Lung (tissue), 12 donors: ENCODE measurements around the gene MRPL12. TPM values are rescaled to one million over a fixed set of nuclear protein-coding genes. Genes with fewer than 3 reads are reported as not detected.

Experiments
- ATAC-seq: fragments of 200-7000 bp; cut with Tn5 transposase; one replicate; pipeline ENCODE4 v1.9.1; 2020; ENCODE audit warnings: moderate number of reproducible peaks; ENCODE audit not compliant: insufficient read depth, low FRiP score
- DNase-seq, 3 donors: peaks; one replicate each; pipeline ENCODE4 v3.0.0-alpha.2; 2013 to 2017
- H3K27ac ChIP-seq, 2 donors: one replicate each; pipeline ENCODE4 v1.5.1; 2013; ENCODE audit warnings: mild to moderate bottlenecking in 2 of 2, moderate library complexity in 2 of 2, control low read depth in 1 of 2, inconsistent platforms in 1 of 2, low read depth in 1 of 2, low read length in 1 of 2
- H3K27me3 ChIP-seq, 3 donors: one replicate each; pipeline ENCODE4 v1.5.1; 2013; ENCODE audit warnings: low read length in 2 of 3; ENCODE audit not compliant: control insufficient read depth in 3 of 3, insufficient read depth in 3 of 3
- H3K36me3 ChIP-seq, 4 donors: one replicate each; pipeline ENCODE4 v1.5.1; 2013; ENCODE audit warnings: low read length in 4 of 4, mild to moderate bottlenecking in 1 of 4, moderate library complexity in 1 of 4; ENCODE audit not compliant: control insufficient read depth in 4 of 4, insufficient read depth in 4 of 4
- H3K4me1 ChIP-seq, 5 donors: one replicate each; pipeline ENCODE4 v1.5.1; 2013; ENCODE audit warnings: low read length in 5 of 5, mild to moderate bottlenecking in 2 of 5, moderate library complexity in 1 of 5; ENCODE audit not compliant: control insufficient read depth in 5 of 5, insufficient read depth in 5 of 5
- H3K4me3 ChIP-seq: one replicate; pipeline ENCODE4 v1.5.1; 2013; ENCODE audit warnings: mild to moderate bottlenecking, control low read depth, moderate library complexity
- H3K9ac ChIP-seq, 2 donors: one replicate each; pipeline ENCODE4 v1.5.1; 2013; ENCODE audit warnings: low read length in 2 of 2, control low read depth in 1 of 2; ENCODE audit not compliant: insufficient read depth in 1 of 2
- H3K9me3 ChIP-seq, 4 donors: one replicate each; pipeline ENCODE4 v1.5.1; 2013; ENCODE audit warnings: low read length in 3 of 4, mild to moderate bottlenecking in 1 of 4, moderate library complexity in 1 of 4; ENCODE audit not compliant: control insufficient read depth in 4 of 4, insufficient read depth in 3 of 4
- WGBS, 2 donors: extraction: QIAGEN DNeasy Blood & Tissue Kit; methylation state at CpG; one replicate each; pipeline ENCODE4 v1.1.7; 2013; 5-methylcytosine and 5-hydroxymethylcytosine counted together
- polyA plus RNA-seq, 2 donors: library from polyadenylated mRNA; stranded (reverse); fragments of 200-250 nt; gene quantifications; one replicate each; pipeline ENCODE4 v1.2.1, GENCODE V29; 2013
- total RNA-seq, 2 donors: library from RNA; depleted of rRNA in 1 of 2; stranded (reverse); fragments of >200 nt in 1 of 2; gene quantifications; one replicate each; pipeline ENCODE4 v1.2.1, GENCODE V29; 2014 to 2021
- TF ChIP-seq, protein P1 (sequence below): IDR thresholded peaks from 2 replicates; pipeline ENCODE4 v1.5.1; 2012; ENCODE audit warnings: mild to moderate bottlenecking; ENCODE audit errors: control extremely low read depth, extremely low read depth
- donor health status: control.
- donor health status: control.
- donor health status: Bipolar disorder and iron deficiency.
- donor health status: healthy.
- donor health status: DM: yes; HTN: yes; CAD: no.

Gene MRPL12
- total and polyA plus RNA-seq, 4 donors = 6.1 to 154 (median 104) TPM

GRCh38 chr17:81683208-81683583 is 20.0 kb upstream of the MRPL12 start:
- 0 to 1% methylated on average over 32 to 37 of the region's 37 CpGs for WGBS, 2 donors
- TF ChIP-seq, protein P1, sequence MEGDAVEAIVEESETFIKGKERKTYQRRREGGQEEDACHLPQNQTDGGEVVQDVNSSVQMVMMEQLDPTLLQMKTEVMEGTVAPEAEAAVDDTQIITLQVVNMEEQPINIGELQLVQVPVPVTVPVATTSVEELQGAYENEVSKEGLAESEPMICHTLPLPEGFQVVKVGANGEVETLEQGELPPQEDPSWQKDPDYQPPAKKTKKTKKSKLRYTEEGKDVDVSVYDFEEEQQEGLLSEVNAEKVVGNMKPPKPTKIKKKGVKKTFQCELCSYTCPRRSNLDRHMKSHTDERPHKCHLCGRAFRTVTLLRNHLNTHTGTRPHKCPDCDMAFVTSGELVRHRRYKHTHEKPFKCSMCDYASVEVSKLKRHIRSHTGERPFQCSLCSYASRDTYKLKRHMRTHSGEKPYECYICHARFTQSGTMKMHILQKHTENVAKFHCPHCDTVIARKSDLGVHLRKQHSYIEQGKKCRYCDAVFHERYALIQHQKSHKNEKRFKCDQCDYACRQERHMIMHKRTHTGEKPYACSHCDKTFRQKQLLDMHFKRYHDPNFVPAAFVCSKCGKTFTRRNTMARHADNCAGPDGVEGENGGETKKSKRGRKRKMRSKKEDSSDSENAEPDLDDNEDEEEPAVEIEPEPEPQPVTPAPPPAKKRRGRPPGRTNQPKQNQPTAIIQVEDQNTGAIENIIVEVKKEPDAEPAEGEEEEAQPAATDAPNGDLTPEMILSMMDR = no peak
- peaks cover 0 to 30% (median 6%) of the 10 kb centered on the region in 4 donors for H3K36me3 ChIP-seq
- DNase-seq = no peak
- ATAC-seq = no peak
- no peaks in the 10 kb centered on the region for H3K9me3 ChIP-seq
- H3K27me3 ChIP-seq = no peaks in the 10 kb centered on the region
- peaks cover 0 to 24% (median 5%) of the 10 kb centered on the region in 5 donors for H3K4me1 ChIP-seq
- H3K9ac ChIP-seq = peak overlapping the region; percentile 57 to 81
- H3K4me3 ChIP-seq = peak overlapping the region; percentile 91
- H3K27ac ChIP-seq = peak overlapping the region; percentile 58 to 76

- H3K9me3 ChIP-seq = no peaks in the 10 kb centered on the region
- peak; percentile 99 to 100 (median 99) for DNase-seq
- TF ChIP-seq, protein P1 = no peak
- H3K27me3 ChIP-seq = no peaks in the 10 kb centered on the region
- peak within 1 kb of the TSS; percentile 91 for H3K4me3 ChIP-seq
- peak within 1 kb of the TSS; percentile 63 to 81 for H3K9ac ChIP-seq
- peak; percentile 98 for ATAC-seq
- H3K36me3 ChIP-seq = peaks cover 0 to 36% (median 12%) of the 10 kb centered on the region in 4 donors
- peak within 1 kb of the TSS; percentile 87 to 94 for H3K27ac ChIP-seq
- WGBS, 2 donors = 0 to 1% methylated on average over 67 to 112 of the region's 112 CpGs
- H3K4me1 ChIP-seq = peaks cover 0 to 24% (median 5%) of the 10 kb centered on the region in 5 donors
Measured at GRCh38 chr17:81683584-81684441, 19.4 kb upstream of the MRPL12 start, which contains the start of the genes ARL16 and HGS. TSS of gene ARL16 (minus strand) at chr17:81683797. CDS start at chr17:81683753, 44 bp downstream. TSS of gene HGS (plus strand) at chr17:81684011. CDS start at chr17:81684067, 56 bp downstream.

DNA sequence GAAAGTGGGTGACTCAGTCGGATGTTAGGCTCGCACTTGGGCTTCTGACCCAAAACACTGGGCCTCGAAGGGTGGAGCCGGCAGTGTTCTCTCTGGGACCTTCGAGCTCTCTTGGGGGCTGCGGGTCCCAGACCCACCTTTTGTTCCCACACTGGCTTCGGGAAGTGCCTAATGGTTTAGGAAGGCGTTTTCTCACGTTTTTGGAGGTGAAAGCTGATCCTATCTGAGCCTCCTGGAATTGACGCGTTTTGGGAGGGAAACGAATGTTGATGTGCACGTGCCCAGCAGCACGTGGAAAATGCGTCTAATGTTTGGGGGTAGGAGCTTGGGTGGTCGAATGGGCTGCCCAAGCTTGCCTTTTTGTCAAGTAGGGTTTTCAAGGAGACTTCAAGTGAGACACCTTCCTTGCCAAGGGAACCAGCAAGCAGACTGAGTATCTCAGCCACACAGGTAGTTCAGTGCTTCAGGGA is 18.7 kb upstream of the MRPL12 start:
- Histone ChIP-seq H3K4me1 (peaks cover 0 to 24% (median 5%) of the 10 kb centered on the region in 5 donors), H3K27ac (peak overlapping the region; percentile 87 to 94), H3K9me3 (no peaks in the 10 kb centered on the region), H3K4me3 (peak overlapping the region; percentile 88), H3K27me3 (no peaks in the 10 kb centered on the region), H3K36me3 (peaks cover 2 to 43% (median 13%) of the 10 kb centered on the region in 4 donors), H3K9ac (peak overlapping the region; percentile 55 to 63)
- TF ChIP-seq, protein P1 = no peak
- ATAC-seq (peak; percentile 48), DNase-seq (no peak)
- WGBS, 2 donors = 3% methylated on average over 16 of the region's 16 CpGs
